Skin epidermis (tissue), 12 donors: ENCODE measurements around the gene VPS26C.

Experiments used
- H3K27ac ChIP-seq, 21 experiments: fragments of 200-600 bp; sonication (generic) in 11 of 21; one replicate each; pipeline ENCODE4 v1.5.0; 2020; ENCODE audit warnings: mild to moderate bottlenecking in 3 of 21, inconsistent platforms in 2 of 21, moderate library complexity in 2 of 21
- H3K4me3 ChIP-seq, 7 experiments: fragments of 200-600 bp; sonication (generic) in 2 of 7; one replicate each; pipeline ENCODE4 v1.5.0; 2020; ENCODE audit warnings: inconsistent platforms in 2 of 7, mild to moderate bottlenecking in 2 of 7, moderate library complexity in 1 of 7

The VPS26C gene

GRCh38 chr21:37268186-37268503 is 1.0 kb upstream of the VPS26C start:
- Histone ChIP-seq H3K27ac (peak overlapping the region; percentile 90 to 99 (median 98)), H3K4me3 (peak overlapping the region; percentile 50 to 97 (median 80))

GRCh38 chr21:37266515-37267221 is 466 bp downstream of the VPS26C start:
- Histone ChIP-seq H3K27ac (peak overlapping the region in 20 of 21 experiments; percentile 90 to 99 (median 98)), H3K4me3 (peak overlapping the region; percentile 50 to 97 (median 80))

GRCh38 chr21:37264808-37265207 is 2.3 kb downstream of the VPS26C start:
- Histone ChIP-seq H3K4me3 (no peak overlapping the region), H3K27ac (no peak overlapping the region)

- Histone ChIP-seq H3K27ac (peak overlapping the region in 2 of 21 experiments; percentile 20 to 29), H3K4me3 (no peak overlapping the region)
Measured at GRCh38 chr21:37263827-37264600, 3.1 kb downstream of the VPS26C start.

GRCh38 chr21:37259426-37259825 is 7.7 kb downstream of the VPS26C start:
- Histone ChIP-seq H3K27ac (peak overlapping the region in 1 of 21 experiments; percentile 13), H3K4me3 (no peak overlapping the region)

GRCh38 chr21:37257967-37258877 is 8.9 kb downstream of the VPS26C start:
- H3K27ac ChIP-seq: peak overlapping the region in 20 of 21 experiments; percentile 5 to 82 (median 59)

GRCh38 chr21:37257511-37257966 is 9.6 kb downstream of the VPS26C start:
- peak overlapping the region in 20 of 21 experiments; percentile 5 to 82 (median 59) for H3K27ac ChIP-seq
- peak overlapping the region; percentile 34 to 53 (median 49) for H3K4me3 ChIP-seq

More at GRCh38 chr21:37257967-37258877, 8.9 kb downstream of the VPS26C start:
- H3K4me3 ChIP-seq: peak overlapping the region; percentile 34 to 53 (median 49)

GRCh38 chr21:37253991-37254390 is 13.1 kb downstream of the VPS26C start:
- Histone ChIP-seq H3K27ac (no peak overlapping the region), H3K4me3 (no peak overlapping the region)

- no peak overlapping the region for H3K4me3 ChIP-seq
- no peak overlapping the region for H3K27ac ChIP-seq
Measured at GRCh38 chr21:37251294-37251634, 15.9 kb downstream of the VPS26C start.

- Histone ChIP-seq H3K4me3 (no peak overlapping the region), H3K27ac (no peak overlapping the region)
Measured at GRCh38 chr21:37249112-37249904, 17.8 kb downstream of the VPS26C start.

GRCh38 chr21:37248298-37248697 is 18.8 kb downstream of the VPS26C start:
- no peak overlapping the region for H3K27ac ChIP-seq
- no peak overlapping the region for H3K4me3 ChIP-seq

- Histone ChIP-seq H3K4me3 (no peak overlapping the region), H3K27ac (no peak overlapping the region)
Measured at GRCh38 chr21:37245151-37245550, 22.0 kb downstream of the VPS26C start.

GRCh38 chr21:37244501-37245095 is 22.5 kb downstream of the VPS26C start:
- H3K27ac ChIP-seq: no peak overlapping the region
- no peak overlapping the region for H3K4me3 ChIP-seq

- H3K4me3 ChIP-seq: no peak overlapping the region
Measured at GRCh38 chr21:37243961-37244360, 23.2 kb downstream of the VPS26C start.

GRCh38 chr21:37241426-37241825 is 25.7 kb downstream of the VPS26C start:
- Histone ChIP-seq H3K4me3 (no peak overlapping the region), H3K27ac (no peak overlapping the region)

More at GRCh38 chr21:37243961-37244360, 23.2 kb downstream of the VPS26C start:
- H3K27ac ChIP-seq: no peak overlapping the region

GRCh38 chr21:37240978-37241377 is 26.2 kb downstream of the VPS26C start:
- no peak overlapping the region for H3K4me3 ChIP-seq
- H3K27ac ChIP-seq: no peak overlapping the region

- Histone ChIP-seq H3K27ac (peak overlapping the region in 2 of 21 experiments; percentile 3 to 18), H3K4me3 (no peak overlapping the region)
Measured at GRCh38 chr21:37237764-37238163, 29.4 kb downstream of the VPS26C start.

GRCh38 chr21:37237346-37237745 is 29.8 kb downstream of the VPS26C start:
- H3K4me3 ChIP-seq: no peak overlapping the region
- peak overlapping the region in 2 of 21 experiments; percentile 3 to 18 for H3K27ac ChIP-seq
